NB4 (cell line): ENCODE measurements around the gene SEC16A.

Experiments used
- CTCF ChIP-seq: IDR thresholded peaks from one replicate; pipeline ENCODE4 v1.5.1; 2012; ENCODE audit warnings: low read depth, low read length
- MAX ChIP-seq: IDR thresholded peaks from 2 replicates; pipeline ENCODE4 v1.6.1; 2011; ENCODE audit warnings: low read depth, low read length
- MYC ChIP-seq: IDR thresholded peaks from 2 replicates; pipeline ENCODE4 v1.6.1; 2011; ENCODE audit warnings: low read depth, low read length
- POLR2A ChIP-seq: IDR thresholded peaks from 2 replicates; pipeline ENCODE4 v1.6.1; 2011; ENCODE audit warnings: mild to moderate bottlenecking; ENCODE audit not compliant: insufficient read length; ENCODE audit errors: extremely low read depth

GRCh38 chr9:136412962-136413361, 69.9 kb downstream of the SEC16A start:
- no peak for TF ChIP-seq CTCF
- TF ChIP-seq POLR2A = no peak
- no peak for TF ChIP-seq MYC
- no peak for TF ChIP-seq MAX
